ENCODE data around the gene WDR1. TPM values are rescaled to one million over a fixed set of nuclear protein-coding genes. Genes with fewer than 3 reads are reported as not detected.

The WDR1 gene
- total RNA-seq, 2 experiments from 2014 or later, result 197 to 198 TPM

DNA sequence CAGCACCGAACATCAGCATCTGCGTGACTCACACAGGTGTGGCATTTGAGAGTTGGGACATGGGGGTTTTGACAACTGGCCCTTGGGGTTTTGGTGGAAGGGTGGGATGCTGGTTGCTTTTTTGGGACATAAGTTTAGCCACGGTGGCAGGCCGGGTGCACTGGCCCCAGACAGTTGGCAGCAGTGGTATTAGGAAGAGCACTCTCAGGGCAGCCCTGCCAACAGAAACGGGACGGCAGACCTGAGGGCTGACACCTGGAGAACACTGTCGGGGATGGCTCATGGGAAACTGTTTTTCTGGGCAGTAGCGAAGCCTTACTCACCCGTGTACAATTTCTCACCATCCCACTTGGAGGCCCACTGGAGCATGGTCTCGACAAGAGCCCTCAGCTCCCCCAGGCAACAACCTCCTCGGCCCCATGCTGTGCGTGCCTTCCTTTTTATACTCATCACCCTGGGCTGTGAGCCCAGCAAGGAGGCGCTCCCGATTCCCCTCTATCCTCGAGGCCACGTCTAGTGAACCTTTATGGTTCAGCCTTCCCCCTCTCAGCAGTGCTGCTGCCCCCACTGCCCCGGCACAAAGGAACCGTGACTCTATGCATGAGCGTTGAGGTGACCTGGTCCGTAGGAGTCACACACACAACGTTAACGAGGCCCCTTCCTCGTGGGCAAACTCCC is 30.6 kb downstream of the WDR1 start:
- intact Hi-C loops (cut with DNase I, micrococcal nuclease), result no loop called here
- peaks cover 18% of the 10 kb centered on the region for H3K4me1 ChIP-seq (ENCODE audit: insufficient read depth, low read length)
- POLR2A ChIA-PET, result interaction anchor here (1.6 kb wide), 1 partner anchor 31 kb away, joined by 4 read pairs; the partner anchor contains the start of gene WDR1
- H3K4me3 ChIP-seq (ENCODE audit: low read length), result no peak overlapping the region
- H3K27me3 ChIP-seq (ENCODE audit: control insufficient read depth in 1 of 2, insufficient read depth in 2 of 2, low read length in 2 of 2), result no peaks in the 10 kb centered on the region
- H3K36me3 ChIP-seq (ENCODE audit: insufficient read depth, low read length), result peaks cover 99% of the 10 kb centered on the region
- Mint-ChIP-seq H3K4me3 (no peak overlapping the region), H3K9me3 (no peaks in the 10 kb centered on the region), H3K36me3 (ENCODE audit: low read depth) (peaks cover 98% of the 10 kb centered on the region), H3K27me3 (no peaks in the 10 kb centered on the region), H3K27ac (peak overlapping the region; percentile 58), H3K4me1 (ENCODE audit: low read depth) (peaks cover 8% of the 10 kb centered on the region)
- no peak for TF ChIP-seq CTCF (IDR thresholded peaks at IDR 0.05)
- ATAC-seq (ENCODE audit: poor library complexity), result no peak
- DNase-seq, result peak in 1 of 14 experiments; percentile 14
- H3K9me3 ChIP-seq (ENCODE audit: control insufficient read depth in 1 of 2, insufficient read depth in 1 of 2, low read length in 2 of 2), result no peaks in the 10 kb centered on the region
- CTCF ChIA-PET, result no interaction called here
- H3K27ac ChIP-seq (ENCODE audit: low read depth in 1 of 2, low read length in 2 of 2), result no peak overlapping the region

DNA sequence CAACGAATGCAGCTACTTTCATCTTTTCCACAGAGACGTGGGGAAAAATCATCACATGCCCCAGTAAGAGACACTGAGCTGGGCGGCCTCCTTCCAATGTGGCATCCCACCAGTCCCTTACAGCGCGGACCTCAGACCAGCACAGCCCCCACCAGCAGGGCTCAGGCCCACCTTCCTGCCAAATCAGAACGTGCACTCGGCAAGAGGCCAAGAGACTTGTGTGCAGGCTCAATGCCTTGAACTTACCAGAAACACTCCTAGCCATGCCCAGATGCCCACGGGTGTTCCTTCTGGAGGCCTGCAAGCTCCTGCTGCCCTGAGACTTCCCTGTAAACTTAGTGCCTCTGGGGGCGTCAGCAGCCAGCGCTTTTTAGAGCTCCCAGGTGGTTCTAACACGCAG is 31.2 kb downstream of the WDR1 start:
- ChIA-PET POLR2A (interaction anchor here (1.6 to 2.3 kb wide), 2 partner anchors 32 kb away, joined by 4 to 7 read pairs; partner anchors contain the start of gene WDR1), CTCF (no interaction called here)
- peak in 2 of 14 experiments; percentile 5 to 26 for DNase-seq
- ATAC-seq (ENCODE audit: poor library complexity), result no peak
- H3K36me3 Mint-ChIP-seq (ENCODE audit: low read depth), result peaks cover 98% of the 10 kb centered on the region
- no peak overlapping the region for H3K27ac ChIP-seq (ENCODE audit: low read depth in 1 of 2, low read length in 2 of 2)
- H3K4me3 ChIP-seq (ENCODE audit: low read length), result no peak overlapping the region
- no peaks in the 10 kb centered on the region for H3K27me3 Mint-ChIP-seq
- peaks cover 99% of the 10 kb centered on the region for H3K36me3 ChIP-seq (ENCODE audit: insufficient read depth, low read length)
- no peak overlapping the region for H3K4me3 Mint-ChIP-seq
- TF ChIP-seq CTCF (IDR thresholded peaks at IDR 0.05), result no peak
- no peaks in the 10 kb centered on the region for H3K9me3 ChIP-seq (ENCODE audit: control insufficient read depth in 1 of 2, insufficient read depth in 1 of 2, low read length in 2 of 2)
- no peaks in the 10 kb centered on the region for H3K27me3 ChIP-seq (ENCODE audit: control insufficient read depth in 1 of 2, insufficient read depth in 2 of 2, low read length in 2 of 2)
- peak overlapping the region; percentile 58 for H3K27ac Mint-ChIP-seq
- peaks cover 12% of the 10 kb centered on the region for H3K4me1 ChIP-seq (ENCODE audit: insufficient read depth, low read length)
- no peaks in the 10 kb centered on the region for H3K9me3 Mint-ChIP-seq
- intact Hi-C loops (cut with DNase I, micrococcal nuclease), result no loop called here
- peaks cover 4% of the 10 kb centered on the region for H3K4me1 Mint-ChIP-seq (ENCODE audit: low read depth)

DNA sequence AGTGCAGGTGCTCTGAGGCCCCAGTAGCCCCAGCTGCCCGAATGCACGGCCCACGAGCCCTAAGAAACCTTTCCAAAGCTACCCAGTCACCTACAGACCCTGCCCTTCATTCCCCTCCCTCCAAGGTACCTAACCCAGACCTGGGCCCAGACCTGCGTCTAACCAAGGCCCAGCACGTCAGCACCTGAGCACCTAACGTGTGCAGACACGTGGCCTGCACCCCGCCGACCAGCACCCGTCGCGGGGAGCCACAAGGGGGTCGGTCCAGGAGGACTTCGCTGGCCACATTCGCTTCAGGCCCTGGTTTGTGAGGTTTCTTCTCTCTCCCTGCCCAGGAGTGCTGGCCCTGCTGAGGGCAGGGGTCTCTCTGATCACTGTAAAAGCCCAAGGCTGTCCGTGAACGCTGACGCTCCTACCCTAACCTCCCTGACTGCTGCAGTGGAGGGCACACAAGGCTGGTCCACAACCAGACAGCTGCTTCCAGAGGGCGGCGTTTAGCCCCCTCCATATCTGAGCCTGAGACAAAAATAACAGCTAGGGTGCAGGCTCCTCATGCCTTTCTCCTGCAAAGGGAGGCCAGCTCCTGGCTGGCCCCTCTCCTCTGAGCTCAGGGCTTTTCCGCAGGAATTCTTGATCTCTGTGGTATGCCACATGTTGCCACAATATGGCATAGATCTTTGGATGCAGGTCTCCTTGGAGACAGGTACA is 31.8 kb downstream of the WDR1 start:
- Mint-ChIP-seq H3K27me3 (no peaks in the 10 kb centered on the region), H3K27ac (peak overlapping the region; percentile 58), H3K4me1 (ENCODE audit: low read depth) (no peaks in the 10 kb centered on the region), H3K36me3 (ENCODE audit: low read depth) (peaks cover 98% of the 10 kb centered on the region), H3K4me3 (no peak overlapping the region), H3K9me3 (no peaks in the 10 kb centered on the region)
- Histone ChIP-seq H3K9me3 (ENCODE audit: control insufficient read depth in 1 of 2, insufficient read depth in 1 of 2, low read length in 2 of 2) (no peaks in the 10 kb centered on the region), H3K27me3 (ENCODE audit: control insufficient read depth in 1 of 2, insufficient read depth in 2 of 2, low read length in 2 of 2) (no peaks in the 10 kb centered on the region), H3K4me1 (ENCODE audit: insufficient read depth, low read length) (peaks cover 6% of the 10 kb centered on the region), H3K27ac (ENCODE audit: low read depth in 1 of 2, low read length in 2 of 2) (no peak overlapping the region), H3K36me3 (ENCODE audit: insufficient read depth, low read length) (peaks cover 99% of the 10 kb centered on the region), H3K4me3 (ENCODE audit: low read length) (no peak overlapping the region)
- ChIA-PET CTCF (no interaction called here), POLR2A (interaction anchor here (2.3 kb wide), 1 partner anchor 32 kb away, joined by 7 read pairs; the partner anchor contains the start of gene WDR1)
- TF ChIP-seq CTCF (IDR thresholded peaks at IDR 0.05), result no peak
- no peak for ATAC-seq (ENCODE audit: poor library complexity)
- DNase-seq, result peak in 1 of 14 experiments; percentile 25
- intact Hi-C loops (cut with DNase I, micrococcal nuclease), result no loop called here

Data from CD4-positive, alpha-beta T cell (primary cell).